Measurements from ENCODE around the gene COL21A1.

The COL21A1 gene

DNA sequence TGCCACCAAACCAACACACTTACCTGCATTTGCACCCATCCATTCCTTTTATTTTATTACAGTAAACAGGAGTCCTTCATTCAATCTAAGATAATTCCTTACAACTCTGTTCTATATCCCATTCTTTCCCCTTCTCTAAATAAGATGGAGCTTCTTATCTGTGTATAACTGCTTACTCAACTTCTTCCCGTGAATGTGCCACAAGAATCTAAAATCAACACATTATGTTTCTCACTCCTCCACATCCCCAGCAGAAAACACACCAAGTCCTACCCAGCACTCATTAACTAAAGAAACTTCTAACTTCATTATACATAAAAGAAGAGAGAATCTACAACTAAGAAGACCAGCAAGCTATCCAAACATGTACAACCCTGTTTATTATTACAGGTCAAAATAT is 141.1 kb downstream of the COL21A1 start:
- DNase-seq (ENCODE audit: low spot score), result no peak

- DNase-seq (ENCODE audit: low spot score), result no peak
Measured at GRCh38 chr6:56104591-56104990, 142.8 kb downstream of the COL21A1 start.

GRCh38 chr6:56102216-56102615 is 145.2 kb downstream of the COL21A1 start:
- no peak for DNase-seq (ENCODE audit: low spot score)

DNA sequence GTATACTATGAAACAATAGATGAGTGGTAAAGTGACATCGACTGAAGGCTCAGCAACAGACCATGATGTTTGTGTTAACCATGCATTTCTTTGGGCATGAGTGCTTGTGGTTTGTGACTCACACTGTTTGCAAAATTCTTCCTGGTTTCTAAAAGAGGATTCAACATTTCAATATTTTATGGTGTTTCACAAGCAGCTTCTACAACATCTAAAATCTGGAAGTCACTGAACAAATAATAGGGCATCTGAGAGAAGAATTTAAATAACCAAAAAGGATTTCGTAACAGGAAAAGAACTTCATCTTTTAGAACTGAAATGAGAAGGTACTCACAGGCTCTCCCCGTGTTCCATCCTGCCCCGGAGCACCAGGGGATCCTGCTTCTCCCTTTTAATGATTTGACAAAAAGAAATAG is 146.2 kb downstream of the COL21A1 start:
- no peak for DNase-seq (ENCODE audit: low spot score)

GRCh38 chr6:56096946-56097621 is 150.3 kb downstream of the COL21A1 start:
- DNase-seq (ENCODE audit: low spot score), result no peak

GRCh38 chr6:56096541-56096940 is 150.8 kb downstream of the COL21A1 start:
- DNase-seq (ENCODE audit: low spot score), result no peak

GRCh38 chr6:56093776-56094175 is 153.6 kb downstream of the COL21A1 start:
- DNase-seq (ENCODE audit: low spot score), result no peak

- no peak for DNase-seq (ENCODE audit: low spot score)
Measured at GRCh38 chr6:56091159-56091869, 156.1 kb downstream of the COL21A1 start.

GRCh38 chr6:56088641-56089040 is 158.7 kb downstream of the COL21A1 start:
- no peak for DNase-seq (ENCODE audit: low spot score)

DNA sequence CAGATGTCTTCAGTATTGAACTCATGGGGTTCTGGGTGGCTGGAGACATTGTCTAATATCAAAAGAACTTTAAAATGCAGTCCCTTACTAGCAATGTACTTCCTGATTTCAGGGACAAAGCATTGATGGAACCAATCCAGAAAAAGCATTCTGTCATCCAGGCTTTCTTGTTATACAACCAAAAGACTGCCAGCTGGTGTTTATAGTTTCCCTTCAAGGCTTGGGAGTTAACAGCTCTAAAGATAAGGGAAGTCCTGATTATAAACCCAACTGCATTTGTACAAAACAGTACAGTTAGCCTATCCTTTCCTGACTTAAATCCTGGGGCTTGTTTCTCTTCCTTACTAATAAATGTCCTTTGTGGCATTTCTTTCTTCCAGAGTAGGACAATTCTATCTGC is 160.0 kb downstream of the COL21A1 start:
- DNase-seq (ENCODE audit: low spot score), result no peak

GRCh38 chr6:56079751-56080540 is 167.4 kb downstream of the COL21A1 start:
- no peak for DNase-seq (ENCODE audit: low spot score)

- no peak for DNase-seq (ENCODE audit: low spot score)
Measured at GRCh38 chr6:56076033-56076432, 171.3 kb downstream of the COL21A1 start.

- DNase-seq (ENCODE audit: low spot score), result no peak
Measured at GRCh38 chr6:56073761-56074160, 173.6 kb downstream of the COL21A1 start.

GRCh38 chr6:56073315-56073714 is 174.1 kb downstream of the COL21A1 start:
- no peak for DNase-seq (ENCODE audit: low spot score)

DNA sequence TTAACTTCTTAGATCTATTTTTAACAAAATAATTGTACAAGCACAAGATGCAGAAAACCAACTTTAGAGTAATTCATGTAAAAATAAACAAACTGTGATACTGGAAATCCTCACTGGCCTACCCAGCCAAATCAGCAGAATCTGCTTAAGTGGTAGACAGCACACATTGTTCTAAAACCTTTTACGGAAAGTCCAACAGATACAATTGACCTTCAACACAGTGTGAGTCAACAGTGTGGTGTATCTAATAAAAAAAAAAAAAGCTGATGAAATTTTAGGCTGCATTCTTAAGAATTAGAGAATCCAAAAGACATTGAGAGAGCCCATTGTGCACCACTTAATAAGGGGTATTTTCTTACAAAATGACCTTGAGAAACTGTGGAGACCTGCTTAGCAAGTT is 174.5 kb downstream of the COL21A1 start:
- no peak for DNase-seq (ENCODE audit: low spot score)

GRCh38 chr6:56065408-56065807 is 182.0 kb downstream of the COL21A1 start:
- DNase-seq (ENCODE audit: low spot score), result no peak

- no peak for DNase-seq (ENCODE audit: low spot score)
Measured at GRCh38 chr6:56062836-56063235, 184.5 kb downstream of the COL21A1 start.

DNA sequence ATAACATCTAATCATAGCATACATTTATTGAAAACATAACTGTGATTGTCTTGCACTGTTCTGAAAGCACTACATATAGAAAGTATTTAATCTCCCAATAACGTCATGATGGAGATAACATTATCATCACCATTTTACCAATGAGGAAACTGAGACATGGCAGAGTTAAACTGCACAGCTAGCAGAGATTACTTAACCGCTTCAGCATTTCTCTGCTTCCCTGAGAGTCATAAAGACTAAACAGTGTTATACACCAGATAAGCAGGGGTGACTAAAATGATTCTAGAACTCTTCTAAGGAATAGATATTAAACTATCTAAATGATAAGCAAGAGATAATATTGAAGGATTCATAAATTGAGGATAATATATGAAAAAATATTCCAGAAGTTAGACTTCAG is 188.7 kb downstream of the COL21A1 start:
- DNase-seq (ENCODE audit: low spot score), result no peak

- no peak for DNase-seq (ENCODE audit: low spot score)
Measured at GRCh38 chr6:56055081-56055704, 192.2 kb downstream of the COL21A1 start.

DNA sequence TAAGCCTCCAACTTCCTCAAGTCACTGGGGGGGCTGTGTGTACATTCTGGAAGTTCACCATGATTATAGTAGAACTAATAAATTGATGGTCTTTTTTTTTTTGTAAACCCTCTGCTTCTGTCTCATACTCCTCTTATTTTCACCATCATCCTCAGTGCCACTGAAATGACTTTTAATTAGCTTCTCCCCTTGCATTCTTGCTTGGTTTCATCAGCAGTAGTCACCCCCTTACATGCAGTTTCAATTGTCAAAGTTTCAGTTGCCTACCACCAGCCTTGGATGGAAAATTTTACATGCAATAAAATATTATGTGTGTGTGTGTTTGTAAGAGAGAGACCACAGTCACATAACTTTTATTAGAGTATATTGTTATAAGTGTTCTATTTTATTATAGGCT is 196.2 kb downstream of the COL21A1 start:
- DNase-seq (ENCODE audit: low spot score), result no peak

DNA sequence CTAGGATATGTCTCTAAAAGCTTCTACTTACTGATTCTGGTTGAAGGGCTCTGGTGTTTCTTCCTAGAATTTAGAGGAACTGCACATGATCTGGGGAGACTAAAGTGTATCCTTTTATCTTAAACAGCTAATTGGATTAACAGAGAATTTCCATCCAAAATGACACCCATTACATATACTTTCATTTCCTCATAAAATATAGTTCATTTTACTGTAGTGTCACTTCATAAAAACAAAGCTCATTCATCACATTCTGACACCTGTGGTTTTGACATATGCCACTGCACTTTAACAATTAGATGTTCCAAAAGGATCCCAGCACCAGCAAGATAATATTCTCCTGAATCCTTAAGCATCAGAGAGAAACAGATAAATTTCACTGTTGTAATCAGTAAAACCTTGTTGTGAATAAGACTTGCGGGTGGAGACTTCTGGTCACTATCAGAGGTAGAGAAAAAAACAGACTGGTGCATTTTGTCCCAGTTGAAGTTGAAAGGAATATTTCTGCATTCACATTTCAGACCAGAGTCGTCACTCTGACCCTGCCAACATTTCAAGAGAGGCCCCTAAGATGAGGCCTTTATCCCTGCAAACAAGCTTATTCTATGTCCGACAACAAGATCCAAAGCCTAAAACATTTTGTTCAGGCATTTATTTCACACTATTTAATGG is 196.7 kb downstream of the COL21A1 start:
- no peak for DNase-seq (ENCODE audit: low spot score)

- DNase-seq (ENCODE audit: low spot score), result no peak
Measured at GRCh38 chr6:56048601-56049000, 198.8 kb downstream of the COL21A1 start.
